AG08395 (cell line): ENCODE data around the gene DNAJB5.
A peak's percentile ranks its signal among the peaks of the same experiment; 100 is the strongest.
"Not testable (repeated sequence)": the region's sequence is repeated elsewhere in the genome, so short reads cannot be mapped to it uniquely, and the experiment has no call there.

Experiments used
- DNase-seq: peaks from one replicate; pipeline ENCODE4 v3.0.0; 2012; ENCODE audit warnings: mixed read lengths, low spot score

DNAJB5 gene

GRCh38 chr9:35000535-35001284 lies 11.2 kb downstream of the DNAJB5 start:
- peak; percentile 87 for DNase-seq

DNA sequence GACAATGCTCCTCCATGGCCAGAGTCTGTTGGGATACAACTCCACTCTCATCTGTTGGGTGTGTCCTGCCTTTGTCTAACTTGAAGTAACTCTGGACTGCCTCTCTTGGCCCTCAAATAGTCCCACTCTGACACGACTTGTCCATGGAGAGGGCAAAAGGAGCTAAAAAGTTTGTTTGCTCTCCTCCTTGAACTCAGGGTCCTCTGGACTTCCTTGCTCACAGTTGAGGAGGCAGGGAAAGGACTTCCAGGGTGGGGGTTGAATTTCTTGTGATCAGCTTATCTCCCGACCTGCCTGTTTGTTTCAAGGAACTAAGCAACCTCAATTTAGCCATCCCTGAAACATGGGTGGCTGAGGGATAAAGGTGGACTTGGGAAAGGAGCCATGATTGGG lies 11.7 kb downstream of the DNAJB5 start:
- DNase-seq: no peak

- no peak for DNase-seq
These were observed 12.4 kb downstream of the DNAJB5 start for GRCh38 chr9:35001803-35002502.

DNA sequence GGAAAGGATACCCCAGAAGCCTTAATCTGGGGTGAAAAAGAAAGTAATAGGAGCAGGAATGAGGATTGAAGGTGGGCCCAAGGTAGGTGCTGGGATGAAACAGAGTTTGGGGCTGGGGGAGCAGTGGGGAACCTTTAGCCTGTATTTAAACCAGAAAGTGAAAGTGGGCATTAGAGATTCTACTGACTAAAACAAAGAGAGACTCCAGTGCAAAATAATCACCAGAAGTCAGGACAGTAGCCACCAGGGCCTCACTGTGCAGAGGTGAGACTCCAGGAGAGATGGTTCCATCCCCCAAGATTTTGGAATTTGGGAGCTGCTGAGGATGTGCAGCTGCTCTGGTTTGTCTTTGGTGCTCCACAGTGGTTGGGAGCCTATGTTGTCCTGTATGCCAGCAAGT lies 13.1 kb downstream of the DNAJB5 start:
- DNase-seq: no peak

GRCh38 chr9:35004299-35004698 lies 14.8 kb downstream of the DNAJB5 start:
- not testable (repeated sequence) for DNase-seq

DNA sequence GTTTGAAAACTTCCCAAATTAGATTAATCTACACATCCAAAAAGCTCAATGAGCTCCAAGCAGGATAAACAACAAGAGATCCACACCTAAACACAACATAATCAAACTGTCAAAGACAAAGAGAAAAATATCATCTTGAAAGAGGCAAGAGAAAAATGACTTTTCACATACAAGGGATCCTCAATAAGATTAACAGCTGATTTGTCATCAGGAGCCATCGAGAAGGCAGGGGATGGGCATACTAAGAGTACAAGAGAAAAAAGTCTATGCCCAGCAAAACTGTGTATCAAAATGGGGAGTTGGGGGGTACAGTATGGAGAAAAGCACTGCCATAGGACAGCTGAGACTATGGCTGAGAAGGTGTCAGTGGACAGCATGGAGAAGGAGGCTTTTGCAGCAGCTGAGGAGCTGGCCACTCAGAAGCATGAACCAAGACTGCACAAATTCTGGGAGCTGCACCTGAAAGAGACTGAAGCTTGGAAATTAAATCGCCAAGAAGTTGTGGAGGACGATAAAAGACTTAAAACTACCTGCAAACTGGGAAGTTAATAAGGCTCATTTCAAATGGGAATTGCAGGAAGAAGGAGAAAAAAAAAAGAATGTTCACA lies 20.9 kb downstream of the DNAJB5 start:
- no peak for DNase-seq

DNA sequence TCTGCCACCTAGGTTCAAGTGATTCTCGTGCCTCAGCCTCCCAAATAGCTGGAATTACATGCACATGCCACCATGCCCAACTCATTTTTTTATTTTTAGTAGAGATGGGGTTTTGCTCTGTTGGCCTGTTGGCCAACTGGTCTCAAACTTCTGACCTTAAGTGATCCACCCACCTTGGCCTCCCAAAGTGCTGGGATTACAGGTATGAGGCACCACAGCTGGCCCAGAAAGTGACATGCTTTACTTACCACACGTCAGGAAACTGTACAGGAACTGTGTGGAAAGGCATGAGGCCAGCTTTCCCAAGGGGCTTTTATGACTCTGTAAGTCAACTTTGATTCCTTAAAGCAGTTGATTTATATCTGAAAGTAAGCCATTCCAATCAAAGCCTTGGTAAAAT lies 25.0 kb downstream of the DNAJB5 start:
- no peak for DNase-seq

DNA sequence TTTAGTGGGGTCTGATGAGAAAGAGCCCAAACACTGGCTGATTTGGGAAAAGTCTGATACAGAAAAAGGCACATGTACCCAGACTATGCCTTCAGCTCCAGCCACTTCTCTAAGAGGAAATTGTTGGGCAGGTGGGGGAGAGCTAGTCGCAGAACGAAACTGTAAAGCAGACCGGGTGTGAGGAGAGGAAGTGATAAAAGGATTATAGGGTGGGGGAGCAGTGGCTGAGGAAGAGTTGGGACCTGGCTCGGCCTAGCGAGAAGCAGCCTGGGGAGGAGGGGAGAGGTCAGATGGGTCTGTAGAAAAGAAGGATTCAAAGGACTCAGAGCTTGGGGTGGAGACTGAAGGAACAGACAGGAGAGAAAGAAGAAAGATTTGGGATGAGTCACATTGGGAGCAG lies 33.9 kb downstream of the DNAJB5 start:
- not testable (repeated sequence) for DNase-seq

DNA sequence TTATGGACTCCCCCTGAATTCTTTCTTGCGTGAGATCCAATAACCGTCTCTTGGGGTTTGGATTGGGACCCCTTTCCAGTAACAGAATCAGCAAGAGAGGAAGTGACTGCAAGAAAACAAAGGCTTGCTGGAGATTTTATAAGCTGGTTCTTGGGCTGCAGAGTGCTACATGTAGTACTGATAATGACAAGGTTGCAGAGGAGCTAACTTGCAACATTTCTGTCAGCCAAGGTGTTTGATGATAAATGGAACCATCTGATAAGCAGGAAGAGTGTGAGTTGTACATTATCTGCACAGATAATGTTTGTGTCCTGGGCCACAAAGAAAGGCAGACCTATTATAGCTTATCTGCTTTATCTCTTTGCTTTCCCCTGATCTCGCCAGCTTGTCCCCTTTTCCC lies 37.1 kb downstream of the DNAJB5 start:
- no peak for DNase-seq

DNA sequence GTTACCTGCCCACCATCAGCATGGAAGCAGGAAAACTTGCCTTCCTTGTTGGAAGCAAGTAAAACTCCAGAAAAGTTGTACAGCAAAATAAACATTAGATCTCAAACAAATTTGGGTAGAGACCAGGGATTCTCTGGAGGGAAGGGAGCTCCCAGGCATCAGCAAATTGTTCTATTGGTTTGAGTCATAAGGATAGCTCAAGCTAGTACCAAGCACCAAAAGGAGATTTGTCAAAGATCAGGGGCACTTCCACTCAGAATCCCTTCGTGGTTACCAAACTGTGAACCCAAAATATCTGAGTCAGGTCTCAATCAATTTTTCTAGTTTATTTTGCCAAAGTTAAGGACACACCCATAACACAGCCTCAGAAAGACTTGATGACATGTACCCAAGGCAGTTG lies 37.8 kb downstream of the DNAJB5 start:
- no peak for DNase-seq

DNA sequence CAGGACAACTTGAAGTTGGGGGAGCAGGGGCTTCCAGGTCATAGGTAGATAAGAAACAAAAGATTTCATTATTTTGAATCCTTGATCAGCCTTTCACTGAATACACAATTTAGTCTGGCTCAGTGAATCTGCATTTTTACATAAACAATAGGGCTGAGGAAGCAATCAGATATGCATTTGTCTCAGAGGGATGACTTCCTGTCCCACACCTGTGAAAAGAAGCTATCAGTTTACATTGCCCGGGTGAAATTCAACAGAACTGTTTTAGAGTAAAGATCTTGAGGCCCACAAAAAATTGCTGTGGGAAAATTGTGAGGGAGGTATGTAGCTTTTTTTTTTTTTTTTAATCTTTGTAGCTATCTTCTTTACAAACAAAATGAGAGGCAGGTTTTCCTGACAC lies 38.3 kb downstream of the DNAJB5 start:
- no peak for DNase-seq

DNA sequence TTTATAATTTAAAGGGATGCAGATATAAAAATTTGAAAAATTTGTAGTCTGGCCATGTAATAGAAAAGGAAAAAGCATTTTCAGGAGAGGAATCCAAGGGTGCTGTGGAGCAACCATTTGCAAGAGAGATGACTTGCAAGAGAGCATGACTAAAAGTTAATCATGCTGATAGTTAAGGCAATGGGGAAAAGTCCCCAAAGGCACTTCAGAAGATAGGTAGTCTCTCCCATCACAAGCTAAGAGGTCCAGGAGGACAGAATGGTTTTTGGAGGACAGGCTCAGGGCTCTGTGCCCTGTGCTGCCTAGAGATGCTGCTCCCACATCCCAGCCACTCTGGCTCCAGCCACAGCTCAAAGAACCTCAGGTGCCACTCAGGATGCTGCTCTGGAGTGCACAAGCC lies 38.8 kb downstream of the DNAJB5 start:
- DNase-seq: no peak

GRCh38 chr9:35029241-35029640 lies 39.7 kb downstream of the DNAJB5 start:
- DNase-seq: no peak

DNA sequence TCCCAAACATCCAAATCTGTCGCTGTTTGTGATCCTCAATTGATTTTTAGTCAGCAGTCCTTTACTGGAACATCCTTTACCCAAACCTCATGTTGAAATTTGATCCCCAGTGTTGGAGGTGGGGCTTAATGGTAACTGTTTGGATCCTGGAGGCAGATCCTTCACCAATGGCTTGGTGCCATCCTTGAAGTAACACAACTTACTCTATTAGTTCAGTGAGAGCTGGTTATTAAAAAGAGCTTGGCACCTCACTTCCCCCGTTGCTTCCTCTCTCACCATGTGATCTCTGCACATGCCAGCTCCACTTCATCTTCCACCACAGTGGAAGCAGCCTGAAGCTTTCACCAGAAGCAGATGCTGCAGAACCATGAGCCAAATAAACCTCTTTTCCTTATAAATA lies 40.3 kb downstream of the DNAJB5 start:
- no peak for DNase-seq

DNA sequence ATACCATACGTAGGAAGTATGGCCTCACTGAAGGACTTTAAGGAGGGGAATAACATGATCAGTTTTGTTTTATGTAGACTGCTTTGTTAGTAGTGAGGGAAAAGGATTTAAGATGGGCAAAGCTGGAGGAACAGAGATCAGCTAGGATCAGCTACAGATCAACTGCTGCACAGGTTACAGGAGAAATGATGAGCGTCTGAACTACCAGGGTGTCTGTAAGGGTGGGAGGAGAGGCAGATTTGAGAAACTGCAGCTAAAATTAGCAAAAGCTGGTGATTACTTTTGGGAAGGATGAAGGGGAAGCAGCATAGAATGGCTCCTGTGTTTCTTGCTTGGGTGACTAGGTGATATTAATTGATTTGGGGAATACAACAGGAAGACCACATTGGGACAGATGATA lies 43.6 kb downstream of the DNAJB5 start:
- no peak for DNase-seq

DNA sequence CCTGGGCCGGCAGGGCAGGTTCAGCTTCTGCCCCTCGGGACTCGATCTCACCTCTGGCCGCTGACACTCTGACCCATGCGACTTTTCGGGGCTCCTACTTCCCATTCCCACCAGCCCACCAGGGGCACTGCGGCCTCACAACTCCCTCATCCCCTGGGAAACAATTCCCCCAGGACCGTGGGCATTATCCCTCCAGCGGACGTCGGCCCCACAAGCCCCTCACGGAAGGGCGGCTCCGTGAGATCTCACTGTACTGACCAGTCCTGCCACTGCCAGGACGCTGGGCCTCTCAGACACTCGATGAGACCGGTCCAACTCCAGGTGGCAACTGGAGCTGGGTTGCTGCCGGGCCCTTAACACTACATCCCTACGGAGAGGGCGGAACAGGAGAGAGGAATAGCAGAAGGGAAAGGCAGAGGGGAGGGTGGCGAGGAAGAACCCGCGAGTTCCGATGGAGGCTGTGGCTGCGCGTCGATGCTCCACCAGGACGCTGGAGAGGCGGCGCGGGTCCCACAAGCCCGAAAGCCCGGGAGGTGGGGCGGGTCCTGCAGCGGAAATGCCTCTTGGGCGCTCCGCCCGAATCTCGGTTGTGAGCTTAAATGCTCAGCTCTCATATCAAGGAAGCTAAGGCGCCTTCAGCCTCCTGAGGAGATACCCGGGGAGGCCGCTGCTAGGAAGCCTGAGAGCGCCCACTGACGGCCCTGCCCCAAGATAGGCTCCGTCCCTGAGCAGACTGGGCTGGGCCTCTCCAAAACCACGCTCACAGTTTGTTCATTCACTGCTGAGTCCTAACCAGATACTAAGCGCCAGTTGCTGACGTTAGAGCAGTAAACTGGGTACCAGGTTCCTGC lies 46.5 kb downstream of the DNAJB5 start:
- DNase-seq: peak; percentile 62

DNA sequence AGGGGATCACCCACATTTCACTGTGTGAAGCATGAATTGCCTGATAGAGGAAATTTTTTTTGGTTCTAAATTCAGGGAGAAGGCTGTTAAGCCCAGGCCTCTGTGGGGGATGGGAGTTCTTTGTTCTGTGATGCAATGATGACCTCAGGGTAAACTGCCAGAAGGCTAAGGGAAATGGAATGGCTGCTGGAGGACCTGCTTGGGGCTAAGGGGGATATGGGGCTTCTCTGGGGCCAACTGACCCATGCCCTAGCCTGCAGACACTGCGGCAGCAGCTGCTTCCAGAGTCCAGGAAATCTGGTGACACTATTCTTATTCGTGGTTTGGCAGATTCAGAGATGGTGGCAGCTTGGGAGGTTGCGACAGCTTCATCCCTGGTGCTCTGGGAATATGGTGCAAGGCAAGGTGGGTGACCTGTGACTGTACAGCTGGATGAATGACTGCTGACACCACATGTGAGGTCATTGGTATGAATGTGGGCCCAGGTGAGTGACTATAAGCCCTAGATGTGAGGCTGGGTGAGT lies 52.6 kb downstream of the DNAJB5 start:
- peak; percentile 32 for DNase-seq

DNA sequence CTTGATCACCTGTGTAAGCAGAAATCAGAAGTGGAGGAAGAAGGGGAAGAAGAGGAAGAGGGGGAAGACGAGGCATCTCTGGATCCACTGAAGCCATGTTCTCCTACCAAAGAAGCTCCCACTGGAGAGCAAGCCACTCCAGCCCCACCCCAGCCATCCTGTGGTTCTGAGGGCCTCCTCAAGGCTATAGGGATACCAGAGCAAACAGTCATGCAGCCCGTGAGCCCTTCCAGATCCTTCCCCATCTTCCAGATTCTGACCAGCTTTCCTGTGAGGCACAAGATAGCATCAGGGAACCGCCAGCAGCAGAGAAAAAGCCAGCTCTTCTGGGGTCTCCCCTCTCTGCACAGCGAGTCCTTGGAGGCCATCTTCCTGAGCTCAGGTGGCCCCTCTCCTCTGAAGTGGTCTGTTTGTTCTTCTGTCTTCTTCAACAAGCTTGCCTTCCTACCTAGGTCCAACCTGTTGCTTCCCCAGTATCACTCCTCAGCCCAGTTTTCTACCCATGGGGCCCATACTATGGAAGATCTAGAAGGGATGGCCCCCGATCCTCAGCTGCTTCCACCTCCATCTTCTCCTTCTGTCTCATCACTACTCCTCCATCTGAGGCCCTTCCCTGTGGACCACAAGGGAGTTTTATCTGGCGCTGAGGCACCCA lies 53.5 kb downstream of the DNAJB5 start:
- no peak for DNase-seq

- no peak for DNase-seq
These were observed 54.5 kb downstream of the DNAJB5 start for GRCh38 chr9:35044071-35044470.
